K562 (cell line): ENCODE data around the gene POLR3H. TPM values are rescaled to one million over a fixed set of nuclear protein-coding genes. Genes with fewer than 3 reads are reported as not detected.

Experiments
- ATAC-seq: fragments of 200-7000 bp; cut with Tn5 transposase; 3 replicates; pipeline ENCODE4 v1.9.1; 2020; ENCODE audit warnings: moderate library complexity
- BruUV-seq: library from RNA; stranded (reverse); fragments of 400-500 nt; replicated peaks from 2 replicates; lab custom pipeline; 2021; lab: Mats Ljungman, UMichigan
- CTCF ChIA-PET: fragments of 300-600 bp; formaldehyde crosslinking; extraction: SDS; loops from one replicate; lab custom pipeline; 2021; ENCODE audit warnings: low intra/inter-chr PET ratio; lab: Yijun Ruan, JAX
- POLR2A ChIA-PET: fragments of 300-600, 350-650 bp; sonication (Branson Sonifier 250); formaldehyde crosslinking; extraction: SDS; loops from one replicate; lab custom pipeline; 2021; ENCODE audit warnings: antibody characterized with exemption, inconsistent platforms; lab: Yijun Ruan, JAX
- DNase-seq, 4 experiments: peaks; one replicate each; pipeline versions ENCODE4 v3.0.0 to v3.0.0-alpha.2; 2011 to 2018; ENCODE audit warnings: low spot score in 3 of 4, mixed read lengths in 3 of 4; ENCODE audit errors: extremely low read depth in 1 of 4
- FAIRE-seq: peaks from 2 replicates; lab custom pipeline; 2011; peaks lifted over from hg19 to GRCh38; lab: Jason Lieb, UNC
- H2AFZ ChIP-seq: 2 replicates; pipeline ENCODE4 v1.6.0; 2011; ENCODE audit warnings: low read depth, low read length, control low read depth, inconsistent platforms
- H3K27ac ChIP-seq: fragments of 200-600 bp; 3 replicates; pipeline ENCODE4 v1.8.0; 2011; ENCODE audit warnings: low read depth, mild to moderate bottlenecking, control low read depth, inconsistent platforms, low read length, moderate library complexity, mixed read lengths; ENCODE audit errors: extremely low read depth
- H3K27me3 ChIP-seq, 2 experiments: fragments of 300-600 bp in 1 of 2; 2 replicates in 1 of 2; 3 replicates in 1 of 2; pipeline versions ENCODE4 v1.6.0 to v1.8.0; 2011; ENCODE audit warnings: inconsistent platforms in 2 of 2, low read length in 2 of 2, mild to moderate bottlenecking in 1 of 2, mixed read lengths in 1 of 2, moderate library complexity in 1 of 2; ENCODE audit not compliant: control insufficient read depth in 2 of 2, insufficient read depth in 2 of 2
- H3K36me3 ChIP-seq: fragments of 300-600 bp; 3 replicates; pipeline ENCODE4 v1.8.0; 2011; ENCODE audit warnings: mild to moderate bottlenecking, low read length, inconsistent platforms; ENCODE audit not compliant: control insufficient read depth, insufficient read depth
- H3K4me1 ChIP-seq, 2 experiments: fragments of 200-600 bp in 1 of 2; replicated peaks in 1 of 2; 2 replicates in 1 of 2; 3 replicates in 1 of 2; pipeline versions ENCODE4 v1.5.1 to v1.8.0; 2011; ENCODE audit warnings: inconsistent platforms in 2 of 2, low read length in 2 of 2, mild to moderate bottlenecking in 1 of 2, mixed read lengths in 1 of 2, moderate library complexity in 1 of 2; ENCODE audit not compliant: control insufficient read depth in 2 of 2, insufficient read depth in 2 of 2
- H3K4me2 ChIP-seq: 2 replicates; pipeline ENCODE4 v1.6.1; 2011; ENCODE audit warnings: low read length, control low read depth, inconsistent platforms, mixed read lengths; ENCODE audit not compliant: insufficient read depth
- H3K4me3 ChIP-seq: fragments of 200-600 bp; sonication (generic), shearing (Covaris generic); 2 replicates; pipeline ENCODE4 v1.5.1; 2016; ENCODE audit warnings: control low read depth, inconsistent platforms
- H3K79me2 ChIP-seq: fragments of 200-600 bp; 3 replicates; pipeline ENCODE4 v1.8.0; 2011; ENCODE audit warnings: low read length, inconsistent platforms; ENCODE audit not compliant: control insufficient read depth, insufficient read depth
- H3K9ac ChIP-seq, 2 experiments: 2 replicates each; pipeline versions ENCODE4 v1.6.0 to v1.6.1; 2011; ENCODE audit warnings: low read depth in 2 of 2, low read length in 2 of 2, control low read depth in 1 of 2, inconsistent platforms in 1 of 2, mild to moderate bottlenecking in 1 of 2, mixed read lengths in 1 of 2; ENCODE audit not compliant: insufficient read depth in 1 of 2
- H3K9me1 ChIP-seq: one replicate; pipeline ENCODE4 v1.6.0; 2011; ENCODE audit warnings: inconsistent platforms, mild to moderate bottlenecking, low read length, moderate library complexity; ENCODE audit not compliant: control insufficient read depth, insufficient read depth
- H3K9me3 ChIP-seq: replicated peaks from 2 replicates; pipeline ENCODE4 v1.5.1; 2011; ENCODE audit warnings: low read depth, low read length, inconsistent platforms; ENCODE audit not compliant: control insufficient read depth, insufficient read depth
- H4K20me1 ChIP-seq: replicated peaks from 2 replicates; pipeline ENCODE4 v1.6.1; 2011; ENCODE audit warnings: low read length, inconsistent platforms, mixed read lengths; ENCODE audit not compliant: control insufficient read depth, insufficient read depth
- GTF2B ChIP-seq: IDR thresholded peaks from 2 replicates; pipeline ENCODE4 v1.6.1; 2011; ENCODE audit not compliant: insufficient read length; ENCODE audit errors: extremely low read depth
- POLR2A ChIP-seq: fragments of 450-650 bp; conservative IDR thresholded peaks from 2 replicates; pipeline ENCODE4 v1.6.1; 2016
- POLR2G ChIP-seq: fragments of 200-400 bp; formaldehyde crosslinking; IDR thresholded peaks from 2 replicates; pipeline ENCODE4 v1.6.1; 2017; ENCODE audit warnings: low read depth, mild to moderate bottlenecking, antibody characterized with exemption, low read length, moderate library complexity
- RBM22 ChIP-seq: fragments of 200-400 bp; formaldehyde crosslinking; IDR thresholded peaks from 2 replicates; pipeline ENCODE4 v1.6.1; 2018; ENCODE audit warnings: low read length, low read depth; ENCODE audit not compliant: poor library complexity, severe bottlenecking
- ZEB2 ChIP-seq: fragments of 450-650 bp; IDR thresholded peaks from 2 replicates; pipeline ENCODE4 v1.6.1; 2016
- WGBS: fragments of 100-300 bp; shearing (Covaris generic); methylation state at CpG from one replicate; pipeline ENCODE4 v1.1.6; 2016; ENCODE audit warnings: low coverage, mixed read lengths; ENCODE audit not compliant: insufficient coverage; ENCODE audit errors: missing lambda C conversion rate; 5-methylcytosine and 5-hydroxymethylcytosine counted together
- in situ Hi-C: fragments of 300-500 bp; cut with MboI; formaldehyde crosslinking; loops from 4 replicates; pipeline ENCODE4 v1.15.0; 2018; ENCODE audit warnings: inconsistent platforms, mixed read lengths
- intact Hi-C: fragments of 100-400 bp; cut with micrococcal nuclease; formaldehyde crosslinking; loops from 2 replicates; pipeline ENCODE4 v1.14.2; 2022
- polyA plus RNA-seq, 8 experiments: library from polyadenylated mRNA; depleted of rRNA in 4 of 8; stranded (reverse) in 5 of 8; unstranded in 3 of 8; fragments of >200 nt; fragmentation: Nextera tagmentation in 2 of 8; fragmentation: Illumina TruSeq in 1 of 8; extraction: Ambion mirVana in 2 of 8; extraction: Trizol in 1 of 8; gene quantifications; 2 replicates each; pipeline versions ENCODE4 v1.2.1 to v1.2.3, GENCODE V29; 2011 to 2014; ENCODE audit warnings: inconsistent platforms in 1 of 8, missing spikeins in 1 of 8
- total RNA-seq, 7 experiments: library from RNA; depleted of rRNA in 6 of 7; stranded (reverse); fragments of >200 nt in 6 of 7; fragmentation: Illumina TruSeq in 2 of 7; extraction: Trizol in 2 of 7; gene quantifications; 2 replicates each; pipeline versions ENCODE4 v1.2.1 to v1.2.3, GENCODE V29; 2011 to 2021; ENCODE audit warnings: low replicate concordance in 1 of 7

POLR3H gene
- total and polyA plus RNA-seq, 9 of the 15 experiments (the other 6 are each of a cell fraction or from before 2014, with no cell fraction given), result 5.3 to 48.4 (median 22.2) TPM

GRCh38 chr22:41530890-41531714 lies 13.2 kb downstream of the POLR3H start:
- peak; percentile 15; the same call in 1 of the 2 replicates for TF ChIP-seq POLR2A
- TF ChIP-seq RBM22, result peak; percentile 4
- TF ChIP-seq GTF2B, result no peak
- no peak for TF ChIP-seq ZEB2
- peak; percentile 41 for TF ChIP-seq POLR2G
- TF ChIP-seq, all 486 proteins: peak for 3
- WGBS, result 82% methylated on average over 9 of the region's 18 CpGs

More at GRCh38 chr22:41530890-41531714, 13.2 kb downstream of the POLR3H start:
- Histone ChIP-seq H3K27ac (no peak overlapping the region), H3K79me2 (peaks cover 27% of the 10 kb centered on the region), H3K4me1 (peaks cover 0 to 52% of the 10 kb centered on the region in 2 experiments; a peak in 3 of 5 replicates), H2AFZ (no peak overlapping the region), H3K27me3 (no peaks in the 10 kb centered on the region), H4K20me1 (peaks cover 7% of the 10 kb centered on the region), H3K9me1 (no peaks in the 10 kb centered on the region), H3K4me2 (no peak overlapping the region), H3K4me3 (no peak overlapping the region), H3K9ac (peak overlapping the region in 1 of 2 experiments; percentile 52; a peak in 2 of 4 replicates), H3K9me3 (no peaks in the 10 kb centered on the region), H3K36me3 (peaks cover 86% of the 10 kb centered on the region)
- in situ Hi-C loops, result no loop called here
- CTCF ChIA-PET, result interaction anchor here (0.5 kb wide), 1 partner anchor 59 kb away, joined by 4 read pairs; no protein-coding TSS in a partner anchor
- intact Hi-C loops, result no loop called here
- ATAC-seq, result no peak
- POLR2A ChIA-PET, result no interaction called here
- FAIRE-seq, result no peak
- DNase-seq, result no peak
- no TSS peak for BruUV-seq
